H1 (cell line): ENCODE measurements around the gene SCUBE2. TPM values are rescaled to one million over a fixed set of nuclear protein-coding genes. Genes with fewer than 3 reads are reported as not detected.

ENCODE experiments used
- CTCF ChIA-PET: fragments of 300-600 bp; sonication (Branson Sonifier 250); formaldehyde crosslinking; loops from one replicate; lab custom pipeline; 2021; ENCODE audit not compliant: partially characterized antibody; lab: Charles Lee
- POLR2A ChIA-PET: fragments of 300-600 bp; sonication (Branson Sonifier 250); formaldehyde crosslinking; loops from one replicate; lab custom pipeline; 2021; ENCODE audit warnings: inconsistent platforms; ENCODE audit not compliant: partially characterized antibody; lab: Charles Lee
- DNase-seq, 2 experiments: peaks; one replicate each; pipeline versions ENCODE4 v3.0.0 to v3.0.0-alpha.2; 2010 to 2022; ENCODE audit warnings: low spot score in 2 of 2, low read depth in 1 of 2, mixed read lengths in 1 of 2
- FAIRE-seq: peaks from 2 replicates; lab custom pipeline; 2011; peaks lifted over from hg19 to GRCh38; lab: Jason Lieb, UNC
- H2AFZ ChIP-seq: 2 replicates; pipeline ENCODE4 v1.8.1; 2012; ENCODE audit warnings: low read length, inconsistent platforms
- H2AK5ac ChIP-seq: 2 replicates; pipeline ENCODE4 v1.6.1; 2013; ENCODE audit warnings: low read depth, low read length
- H2BK120ac ChIP-seq: replicated peaks from 2 replicates; pipeline ENCODE3; 2013; ENCODE audit warnings: low read depth, low read length, inconsistent platforms
- H2BK12ac ChIP-seq: 2 replicates; pipeline ENCODE4 v1.6.1; 2013; ENCODE audit warnings: low read depth, low read length
- H2BK15ac ChIP-seq: 2 replicates; pipeline ENCODE4 v1.6.1; 2013; ENCODE audit warnings: low read length
- H2BK20ac ChIP-seq: 2 replicates; pipeline ENCODE4 v1.6.1; 2013; ENCODE audit warnings: low read length
- H2BK5ac ChIP-seq: 2 replicates; pipeline ENCODE4 v1.6.1; 2013; ENCODE audit warnings: low read depth, low read length
- H3K14ac ChIP-seq: 2 replicates; pipeline ENCODE4 v1.6.1; 2013; ENCODE audit warnings: inconsistent platforms; ENCODE audit not compliant: insufficient read length
- H3K18ac ChIP-seq: 2 replicates; pipeline ENCODE4 v1.6.1; 2013; ENCODE audit warnings: low read length; ENCODE audit errors: extremely low read depth
- H3K23ac ChIP-seq: 2 replicates; pipeline ENCODE4 v1.6.1; 2013; ENCODE audit warnings: inconsistent platforms; ENCODE audit not compliant: insufficient read length
- H3K23me2 ChIP-seq: 2 replicates; pipeline ENCODE4 v1.6.1; 2013; ENCODE audit warnings: low read depth, low read length
- H3K27ac ChIP-seq: 2 replicates; pipeline ENCODE4 v1.6.1; 2011; ENCODE audit warnings: low read depth, low read length, inconsistent platforms
- H3K27me3 ChIP-seq, 4 experiments: replicated peaks in 1 of 4; 1 replicate in 1 of 4; 2 replicates in 3 of 4; pipeline versions ENCODE4 v1.6.1 to v1.8.1; 2011 to 2013; ENCODE audit warnings: low read length in 3 of 4, mild to moderate bottlenecking in 3 of 4, inconsistent platforms in 2 of 4, mixed read lengths in 2 of 4, moderate library complexity in 1 of 4; ENCODE audit not compliant: control insufficient read depth in 3 of 4, insufficient read depth in 3 of 4; ENCODE audit errors: extremely low read depth in 1 of 4
- H3K36me3 ChIP-seq, 4 experiments: 2 replicates each; pipeline versions ENCODE4 v1.6.1 to v1.8.1; 2011 to 2013; ENCODE audit warnings: mild to moderate bottlenecking in 4 of 4, low read length in 3 of 4, moderate library complexity in 2 of 4, control low read depth in 1 of 4, inconsistent platforms in 1 of 4; ENCODE audit not compliant: insufficient read depth in 4 of 4, control insufficient read depth in 2 of 4
- H3K4ac ChIP-seq: replicated peaks from 2 replicates; pipeline ENCODE3; 2013; ENCODE audit warnings: low read length, low read depth, mixed read lengths, inconsistent platforms; ENCODE audit not compliant: insufficient read length
- H3K4me1 ChIP-seq, 4 experiments: replicated peaks in 1 of 4; 1 replicate in 1 of 4; 2 replicates in 3 of 4; pipeline versions ENCODE4 v1.6.1 to v1.8.1; 2011 to 2013; ENCODE audit warnings: low read length in 3 of 4, inconsistent platforms in 2 of 4, mixed read lengths in 1 of 4; ENCODE audit not compliant: insufficient read depth in 4 of 4, control insufficient read depth in 3 of 4
- H3K4me2 ChIP-seq, 2 experiments: 2 replicates each; pipeline versions ENCODE4 v1.6.1 to v1.8.1; 2011 to 2013; ENCODE audit warnings: low read depth in 2 of 2, low read length in 2 of 2, control low read depth in 1 of 2, inconsistent platforms in 1 of 2, mild to moderate bottlenecking in 1 of 2; ENCODE audit not compliant: insufficient read depth in 1 of 2
- H3K4me3 ChIP-seq, 4 experiments: fragments of 200-600, 300-600 bp in 1 of 4; sonication (generic), shearing (Covaris generic), sonication (Bioruptor Twin) in 1 of 4; 2 replicates each; pipeline versions ENCODE4 v1.5.1 to v1.8.1; 2011 to 2016; ENCODE audit warnings: low read length in 4 of 4, low read depth in 3 of 4, control low read depth in 2 of 4, inconsistent platforms in 2 of 4, mild to moderate bottlenecking in 2 of 4, mixed read lengths in 1 of 4, moderate library complexity in 1 of 4; ENCODE audit not compliant: insufficient read depth in 2 of 4; ENCODE audit errors: extremely low read depth in 1 of 4
- H3K56ac ChIP-seq: replicated peaks from 2 replicates; pipeline ENCODE3; 2013; ENCODE audit warnings: low read depth, mild to moderate bottlenecking, mixed read lengths, low read length, inconsistent platforms; ENCODE audit not compliant: insufficient read length
- H3K79me1 ChIP-seq: 2 replicates; pipeline ENCODE4 v1.6.1; 2013; ENCODE audit warnings: low read depth, low read length, control low read depth
- H3K79me2 ChIP-seq, 2 experiments: 2 replicates each; pipeline versions ENCODE4 v1.6.1 to v1.8.1; 2012 to 2013; ENCODE audit warnings: low read length in 2 of 2, mild to moderate bottlenecking in 2 of 2, inconsistent platforms in 1 of 2; ENCODE audit not compliant: insufficient read depth in 2 of 2, control insufficient read depth in 1 of 2
- H3K9ac ChIP-seq, 4 experiments: replicated peaks in 1 of 4; 1 replicate in 1 of 4; 2 replicates in 3 of 4; pipeline versions ENCODE4 v1.6.1 to v1.8.1; 2011 to 2013; ENCODE audit warnings: low read depth in 3 of 4, low read length in 3 of 4, control low read depth in 2 of 4, mild to moderate bottlenecking in 2 of 4, moderate library complexity in 2 of 4, inconsistent platforms in 1 of 4; ENCODE audit errors: extremely low read depth in 1 of 4
- H3K9me3 ChIP-seq, 2 experiments: 2 replicates each; pipeline versions ENCODE4 v1.6.1 to v1.8.1; 2012 to 2013; ENCODE audit warnings: mild to moderate bottlenecking in 2 of 2, moderate library complexity in 2 of 2, control low read depth in 1 of 2, inconsistent platforms in 1 of 2, low read depth in 1 of 2, low read length in 1 of 2, mixed read lengths in 1 of 2; ENCODE audit not compliant: insufficient read depth in 2 of 2
- H4K20me1 ChIP-seq, 2 experiments: replicated peaks in 1 of 2; 2 replicates each; pipeline versions ENCODE3 to v1.8.1; 2011 to 2013; ENCODE audit warnings: inconsistent platforms in 2 of 2, low read length in 2 of 2, mild to moderate bottlenecking in 1 of 2; ENCODE audit not compliant: insufficient read depth in 2 of 2, control insufficient read depth in 1 of 2
- H4K5ac ChIP-seq: 2 replicates; pipeline ENCODE4 v1.6.1; 2013; ENCODE audit warnings: low read length, low read depth, mixed read lengths, inconsistent platforms; ENCODE audit not compliant: insufficient read length
- H4K8ac ChIP-seq: 2 replicates; pipeline ENCODE4 v1.8.0; 2013; ENCODE audit warnings: mild to moderate bottlenecking, moderate library complexity, low read length, inconsistent platforms; ENCODE audit not compliant: insufficient read depth; ENCODE audit errors: extremely low read depth
- H4K91ac ChIP-seq: replicated peaks from 2 replicates; pipeline ENCODE3; 2013; ENCODE audit warnings: low read length, mixed read lengths, inconsistent platforms; ENCODE audit not compliant: insufficient read length
- ATF2 ChIP-seq: IDR thresholded peaks from 2 replicates; pipeline ENCODE4 v1.6.1; 2012; ENCODE audit warnings: low read length, inconsistent platforms
- ATF3 ChIP-seq: IDR thresholded peaks from 2 replicates; pipeline ENCODE4 v1.6.1; 2011; ENCODE audit warnings: low read depth, mild to moderate bottlenecking, low read length; ENCODE audit not compliant: insufficient read depth
- CBX8 ChIP-seq: fragments of 300-800, 300-1000 bp; sonication (generic); IDR thresholded peaks from 2 replicates; pipeline ENCODE4 v1.7.1; 2016; ENCODE audit warnings: low read depth, low read length, borderline replicate concordance
- CHD2 ChIP-seq: IDR thresholded peaks from 2 replicates; pipeline ENCODE4 v1.6.1; 2012; ENCODE audit warnings: low read length, improper control_type of control experiment
- KDM4A ChIP-seq: IDR thresholded peaks from one replicate; pipeline ENCODE4 v1.7.1; 2012; ENCODE audit warnings: low read depth, mild to moderate bottlenecking, moderate library complexity, low read length, inconsistent platforms; ENCODE audit not compliant: severe bottlenecking
- MAX ChIP-seq: IDR thresholded peaks from 2 replicates; pipeline ENCODE4 v1.6.1; 2012; ENCODE audit warnings: inconsistent platforms
- POLR2AphosphoS5 ChIP-seq: IDR thresholded peaks from 2 replicates; pipeline ENCODE4 v1.6.1; 2011; ENCODE audit warnings: low read depth, low read length
- SIX5 ChIP-seq: IDR thresholded peaks from 2 replicates; pipeline ENCODE4 v1.6.1; 2011; ENCODE audit warnings: mild to moderate bottlenecking, low read depth, low read length
- SP2 ChIP-seq: IDR thresholded peaks from 2 replicates; pipeline ENCODE4 v1.6.1; 2012; ENCODE audit warnings: mild to moderate bottlenecking, low read length, inconsistent platforms
- YY1 ChIP-seq: IDR thresholded peaks from 2 replicates; pipeline ENCODE4 v1.6.1; 2011; ENCODE audit warnings: low read depth, mild to moderate bottlenecking, low read length
- WGBS, 2 experiments: shearing (Covaris generic) in 1 of 2; methylation state at CpG; one replicate each; pipeline versions ENCODE4 v1.1.6 to v1.1.7; 2013 to 2015; ENCODE audit warnings: low lambda C conversion rate in 2 of 2, mixed read lengths in 2 of 2, inconsistent platforms in 1 of 2, low coverage in 1 of 2, missing lambda C conversion rate in 1 of 2; ENCODE audit not compliant: insufficient replicate concordance in 2 of 2, insufficient coverage in 1 of 2, insufficient read length in 1 of 2; ENCODE audit errors: extremely low coverage in 1 of 2, missing lambda C conversion rate in 1 of 2; 5-methylcytosine and 5-hydroxymethylcytosine counted together
- polyA plus RNA-seq, 7 experiments: library from polyadenylated mRNA; depleted of rRNA in 3 of 7; stranded (reverse) in 5 of 7; unstranded in 2 of 7; fragments of >200 nt in 5 of 7; fragments of 200-250 nt in 2 of 7; gene quantifications; 1 replicate in 5 of 7; 2 replicates in 1 of 7; 4 replicates in 1 of 7; pipeline versions ENCODE4 v1.2.1 to v1.2.3, GENCODE V29; 2011 to 2013; ENCODE audit warnings: missing spikeins in 2 of 7, mixed read lengths in 2 of 7
- total RNA-seq: library from RNA; stranded (reverse); fragmentation: NEBNext Ultra II Directional; extraction: Animal tissue kit (Norgen Biotek cat#: 25700); gene quantifications from 2 replicates; pipeline ENCODE4 v1.2.1, GENCODE V29; 2021

The SCUBE2 gene
- total and polyA plus RNA-seq, 2 of the 8 experiments (the other 6 are each of a cell fraction or from before 2014, with no cell fraction given), result 0.29 to 1.2 TPM

DNA sequence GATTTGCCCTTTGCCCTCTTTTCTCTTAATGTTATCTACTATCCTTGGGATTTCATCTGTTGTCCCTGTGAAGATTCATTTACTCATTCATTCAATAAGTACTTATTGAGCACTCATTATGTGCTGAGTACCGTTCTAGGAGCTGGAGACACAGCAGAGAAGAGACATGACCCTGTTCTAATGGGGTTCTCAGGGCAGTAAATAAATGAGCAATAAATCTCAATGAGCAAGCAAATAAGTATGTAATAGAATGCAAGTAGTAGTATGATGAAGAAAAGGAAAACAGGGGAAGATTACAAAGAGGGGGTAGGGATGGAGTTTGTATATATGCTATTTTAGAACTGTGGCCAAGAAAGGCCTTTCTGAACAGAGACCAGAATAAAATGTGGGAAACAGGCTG, 53.4 kb downstream of the SCUBE2 start:
- no peak overlapping the region for H4K8ac ChIP-seq
- peaks cover 0 to 8% (median 2%) of the 10 kb centered on the region in 4 experiments; a peak in 3 of 7 replicates for H3K4me1 ChIP-seq
- no peak overlapping the region for H3K4ac ChIP-seq
- H2BK12ac ChIP-seq, result no peak overlapping the region
- no peaks in the 10 kb centered on the region for H4K20me1 ChIP-seq
- H3K23me2 ChIP-seq, result no peaks in the 10 kb centered on the region
- no peaks in the 10 kb centered on the region for H3K27me3 ChIP-seq
- CTCF ChIA-PET, result interaction anchor here (0.9 to 5.4 kb wide), 9 partner anchors 10 to 100 kb away, joined by 3 to 22 read pairs (median 3); partner anchors contain the start of gene NRIP3
- WGBS, 2 experiments, result 95% methylated on average over 1 of the region's 1 CpG; no CpG with 5 or more reads in 1 of the 2 experiments
- H3K18ac ChIP-seq, result no peak overlapping the region
- H2BK5ac ChIP-seq, result no peak overlapping the region
- FAIRE-seq (no peak), DNase-seq (no peak)
- H3K9ac ChIP-seq, result no peak overlapping the region
- H4K91ac ChIP-seq, result no peak overlapping the region
- POLR2A ChIA-PET, result interaction anchor here (1.5 kb wide), 1 partner anchor 13 kb away, joined by 3 read pairs; no protein-coding TSS in a partner anchor
- no peak overlapping the region for H4K5ac ChIP-seq
- H3K23ac ChIP-seq, result no peak overlapping the region
- no peaks in the 10 kb centered on the region for H3K79me1 ChIP-seq
- no peak overlapping the region for H3K4me2 ChIP-seq
- no peak overlapping the region for H2AK5ac ChIP-seq
- H3K79me2 ChIP-seq, result no peaks in the 10 kb centered on the region
- no peak overlapping the region for H3K27ac ChIP-seq
- H2AFZ ChIP-seq, result no peak overlapping the region
- H2BK20ac ChIP-seq, result no peak overlapping the region
- H2BK120ac ChIP-seq, result no peak overlapping the region
- H3K4me3 ChIP-seq, result no peak overlapping the region
- no peak overlapping the region for H3K56ac ChIP-seq
- H3K14ac ChIP-seq, result no peak overlapping the region
- no peaks in the 10 kb centered on the region for H3K36me3 ChIP-seq
- no peaks in the 10 kb centered on the region for H3K9me3 ChIP-seq
- no peak overlapping the region for H2BK15ac ChIP-seq
- TF ChIP-seq KDM4A (no peak), SIX5 (no peak), YY1 (no peak), ATF2 (no peak), MAX (no peak), SP2 (no peak), CBX8 (no peak), POLR2AphosphoS5 (no peak), ATF3 (no peak), CHD2 (no peak)
